Testis (tissue), 2 donors: ENCODE results near the gene SNX12.

Experiments
- CTCF ChIP-seq, 3 experiments: fragments of 450-650 bp in 2 of 3; fragments of 200-600 bp in 1 of 3; sonication (generic) in 1 of 3; IDR thresholded peaks; one replicate each; pipeline ENCODE4 v1.5.1; 2016 to 2019; ENCODE audit warnings: antibody characterized with exemption in 3 of 3, mild to moderate bottlenecking in 2 of 3, moderate library complexity in 1 of 3
- POLR2A ChIP-seq: fragments of 450-650 bp; IDR thresholded peaks from one replicate; pipeline ENCODE4 v1.6.1; 2017; ENCODE audit warnings: antibody characterized with exemption, mild to moderate bottlenecking, moderate library complexity

GRCh38 chrX:71111921-71112431, 43.8 kb upstream of the SNX12 start:
- TF ChIP-seq CTCF (IDR thresholded peaks at IDR 0.05) (no peak), POLR2A (no peak)
